H1 (cell line): ENCODE measurements around the gene HNRNPA1. TPM values are rescaled to one million over a fixed set of nuclear protein-coding genes. Genes with fewer than 3 reads are reported as not detected.

Experiments
- CTCF ChIA-PET: fragments of 300-600 bp; sonication (Branson Sonifier 250); formaldehyde crosslinking; loops from one replicate; lab custom pipeline; 2021; ENCODE audit not compliant: partially characterized antibody; lab: Charles Lee
- POLR2A ChIA-PET: fragments of 300-600 bp; sonication (Branson Sonifier 250); formaldehyde crosslinking; loops from one replicate; lab custom pipeline; 2021; ENCODE audit warnings: inconsistent platforms; ENCODE audit not compliant: partially characterized antibody; lab: Charles Lee
- DNase-seq, 2 experiments: peaks; one replicate each; pipeline versions ENCODE4 v3.0.0 to v3.0.0-alpha.2; 2010 to 2022; ENCODE audit warnings: low spot score in 2 of 2, low read depth in 1 of 2, mixed read lengths in 1 of 2
- FAIRE-seq: peaks from 2 replicates; lab custom pipeline; 2011; peaks lifted over from hg19 to GRCh38; lab: Jason Lieb, UNC
- H2AFZ ChIP-seq: 2 replicates; pipeline ENCODE4 v1.8.1; 2012; ENCODE audit warnings: low read length, inconsistent platforms
- H2AK5ac ChIP-seq: 2 replicates; pipeline ENCODE4 v1.6.1; 2013; ENCODE audit warnings: low read depth, low read length
- H2BK120ac ChIP-seq: replicated peaks from 2 replicates; pipeline ENCODE3; 2013; ENCODE audit warnings: low read depth, low read length, inconsistent platforms
- H2BK12ac ChIP-seq: 2 replicates; pipeline ENCODE4 v1.6.1; 2013; ENCODE audit warnings: low read depth, low read length
- H2BK15ac ChIP-seq: 2 replicates; pipeline ENCODE4 v1.6.1; 2013; ENCODE audit warnings: low read length
- H2BK20ac ChIP-seq: 2 replicates; pipeline ENCODE4 v1.6.1; 2013; ENCODE audit warnings: low read length
- H2BK5ac ChIP-seq: 2 replicates; pipeline ENCODE4 v1.6.1; 2013; ENCODE audit warnings: low read depth, low read length
- H3K14ac ChIP-seq: 2 replicates; pipeline ENCODE4 v1.6.1; 2013; ENCODE audit warnings: inconsistent platforms; ENCODE audit not compliant: insufficient read length
- H3K18ac ChIP-seq: 2 replicates; pipeline ENCODE4 v1.6.1; 2013; ENCODE audit warnings: low read length; ENCODE audit errors: extremely low read depth
- H3K23ac ChIP-seq: 2 replicates; pipeline ENCODE4 v1.6.1; 2013; ENCODE audit warnings: inconsistent platforms; ENCODE audit not compliant: insufficient read length
- H3K23me2 ChIP-seq: 2 replicates; pipeline ENCODE4 v1.6.1; 2013; ENCODE audit warnings: low read depth, low read length
- H3K27ac ChIP-seq: 2 replicates; pipeline ENCODE4 v1.6.1; 2011; ENCODE audit warnings: low read depth, low read length, inconsistent platforms
- H3K27me3 ChIP-seq, 4 experiments: replicated peaks in 1 of 4; 1 replicate in 1 of 4; 2 replicates in 3 of 4; pipeline versions ENCODE4 v1.6.1 to v1.8.1; 2011 to 2013; ENCODE audit warnings: low read length in 3 of 4, mild to moderate bottlenecking in 3 of 4, inconsistent platforms in 2 of 4, mixed read lengths in 2 of 4, moderate library complexity in 1 of 4; ENCODE audit not compliant: control insufficient read depth in 3 of 4, insufficient read depth in 3 of 4; ENCODE audit errors: extremely low read depth in 1 of 4
- H3K36me3 ChIP-seq, 4 experiments: 2 replicates each; pipeline versions ENCODE4 v1.6.1 to v1.8.1; 2011 to 2013; ENCODE audit warnings: mild to moderate bottlenecking in 4 of 4, low read length in 3 of 4, moderate library complexity in 2 of 4, control low read depth in 1 of 4, inconsistent platforms in 1 of 4; ENCODE audit not compliant: insufficient read depth in 4 of 4, control insufficient read depth in 2 of 4
- H3K4ac ChIP-seq: replicated peaks from 2 replicates; pipeline ENCODE3; 2013; ENCODE audit warnings: low read length, low read depth, mixed read lengths, inconsistent platforms; ENCODE audit not compliant: insufficient read length
- H3K4me1 ChIP-seq, 4 experiments: replicated peaks in 1 of 4; 1 replicate in 1 of 4; 2 replicates in 3 of 4; pipeline versions ENCODE4 v1.6.1 to v1.8.1; 2011 to 2013; ENCODE audit warnings: low read length in 3 of 4, inconsistent platforms in 2 of 4, mixed read lengths in 1 of 4; ENCODE audit not compliant: insufficient read depth in 4 of 4, control insufficient read depth in 3 of 4
- H3K4me2 ChIP-seq, 2 experiments: 2 replicates each; pipeline versions ENCODE4 v1.6.1 to v1.8.1; 2011 to 2013; ENCODE audit warnings: low read depth in 2 of 2, low read length in 2 of 2, control low read depth in 1 of 2, inconsistent platforms in 1 of 2, mild to moderate bottlenecking in 1 of 2; ENCODE audit not compliant: insufficient read depth in 1 of 2
- H3K4me3 ChIP-seq, 4 experiments: fragments of 200-600, 300-600 bp in 1 of 4; sonication (generic), shearing (Covaris generic), sonication (Bioruptor Twin) in 1 of 4; 2 replicates each; pipeline versions ENCODE4 v1.5.1 to v1.8.1; 2011 to 2016; ENCODE audit warnings: low read length in 4 of 4, low read depth in 3 of 4, control low read depth in 2 of 4, inconsistent platforms in 2 of 4, mild to moderate bottlenecking in 2 of 4, mixed read lengths in 1 of 4, moderate library complexity in 1 of 4; ENCODE audit not compliant: insufficient read depth in 2 of 4; ENCODE audit errors: extremely low read depth in 1 of 4
- H3K56ac ChIP-seq: replicated peaks from 2 replicates; pipeline ENCODE3; 2013; ENCODE audit warnings: low read depth, mild to moderate bottlenecking, mixed read lengths, low read length, inconsistent platforms; ENCODE audit not compliant: insufficient read length
- H3K79me1 ChIP-seq: 2 replicates; pipeline ENCODE4 v1.6.1; 2013; ENCODE audit warnings: low read depth, low read length, control low read depth
- H3K79me2 ChIP-seq, 2 experiments: 2 replicates each; pipeline versions ENCODE4 v1.6.1 to v1.8.1; 2012 to 2013; ENCODE audit warnings: low read length in 2 of 2, mild to moderate bottlenecking in 2 of 2, inconsistent platforms in 1 of 2; ENCODE audit not compliant: insufficient read depth in 2 of 2, control insufficient read depth in 1 of 2
- H3K9ac ChIP-seq, 4 experiments: replicated peaks in 1 of 4; 1 replicate in 1 of 4; 2 replicates in 3 of 4; pipeline versions ENCODE4 v1.6.1 to v1.8.1; 2011 to 2013; ENCODE audit warnings: low read depth in 3 of 4, low read length in 3 of 4, control low read depth in 2 of 4, mild to moderate bottlenecking in 2 of 4, moderate library complexity in 2 of 4, inconsistent platforms in 1 of 4; ENCODE audit errors: extremely low read depth in 1 of 4
- H3K9me3 ChIP-seq, 2 experiments: 2 replicates each; pipeline versions ENCODE4 v1.6.1 to v1.8.1; 2012 to 2013; ENCODE audit warnings: mild to moderate bottlenecking in 2 of 2, moderate library complexity in 2 of 2, control low read depth in 1 of 2, inconsistent platforms in 1 of 2, low read depth in 1 of 2, low read length in 1 of 2, mixed read lengths in 1 of 2; ENCODE audit not compliant: insufficient read depth in 2 of 2
- H4K20me1 ChIP-seq, 2 experiments: replicated peaks in 1 of 2; 2 replicates each; pipeline versions ENCODE3 to v1.8.1; 2011 to 2013; ENCODE audit warnings: inconsistent platforms in 2 of 2, low read length in 2 of 2, mild to moderate bottlenecking in 1 of 2; ENCODE audit not compliant: insufficient read depth in 2 of 2, control insufficient read depth in 1 of 2
- H4K5ac ChIP-seq: 2 replicates; pipeline ENCODE4 v1.6.1; 2013; ENCODE audit warnings: low read length, low read depth, mixed read lengths, inconsistent platforms; ENCODE audit not compliant: insufficient read length
- H4K8ac ChIP-seq: 2 replicates; pipeline ENCODE4 v1.8.0; 2013; ENCODE audit warnings: mild to moderate bottlenecking, moderate library complexity, low read length, inconsistent platforms; ENCODE audit not compliant: insufficient read depth; ENCODE audit errors: extremely low read depth
- H4K91ac ChIP-seq: replicated peaks from 2 replicates; pipeline ENCODE3; 2013; ENCODE audit warnings: low read length, mixed read lengths, inconsistent platforms; ENCODE audit not compliant: insufficient read length
- BACH1 ChIP-seq: IDR thresholded peaks from 2 replicates; pipeline ENCODE4 v1.6.1; 2012; ENCODE audit warnings: low read length, improper control_type of control experiment
- BRCA1 ChIP-seq: IDR thresholded peaks from 2 replicates; pipeline ENCODE4 v1.6.1; 2012; ENCODE audit warnings: low read depth, low read length, improper control_type of control experiment
- CBX5 ChIP-seq: fragments of 300-800, 300-1000 bp; sonication (generic); IDR thresholded peaks from 2 replicates; pipeline ENCODE4 v1.7.1; 2016; ENCODE audit warnings: antibody characterized with exemption, low read length, low read depth
- GTF2F1 ChIP-seq: IDR thresholded peaks from 2 replicates; pipeline ENCODE4 v1.6.1; 2012; ENCODE audit warnings: low read depth, low read length, improper control_type of control experiment, borderline replicate concordance
- HDAC6 ChIP-seq: IDR thresholded peaks from one replicate; pipeline ENCODE4 v1.7.1; 2012; ENCODE audit warnings: low read depth, mild to moderate bottlenecking, inconsistent platforms, low read length, moderate library complexity
- PHF8 ChIP-seq: fragments of 200-600 bp; sonication (generic); conservative IDR thresholded peaks from 2 replicates; pipeline ENCODE4 v1.7.1; 2012; ENCODE audit warnings: low read depth, mild to moderate bottlenecking, inconsistent platforms, low read length, moderate library complexity
- RFX5 ChIP-seq: IDR thresholded peaks from 2 replicates; pipeline ENCODE4 v1.6.1; 2011; ENCODE audit warnings: low read depth, low read length, improper control_type of control experiment, borderline replicate concordance
- SIN3A ChIP-seq, 2 experiments: IDR thresholded peaks in 1 of 2; conservative IDR thresholded peaks in 1 of 2; 2 replicates each; pipeline ENCODE4 v1.6.1; 2011 to 2012; ENCODE audit warnings: low read length in 2 of 2, improper control_type of control experiment in 1 of 2, low read depth in 1 of 2, mild to moderate bottlenecking in 1 of 2
- WGBS, 2 experiments: shearing (Covaris generic) in 1 of 2; methylation state at CpG; one replicate each; pipeline versions ENCODE4 v1.1.6 to v1.1.7; 2013 to 2015; ENCODE audit warnings: low lambda C conversion rate in 2 of 2, mixed read lengths in 2 of 2, inconsistent platforms in 1 of 2, low coverage in 1 of 2, missing lambda C conversion rate in 1 of 2; ENCODE audit not compliant: insufficient replicate concordance in 2 of 2, insufficient coverage in 1 of 2, insufficient read length in 1 of 2; ENCODE audit errors: extremely low coverage in 1 of 2, missing lambda C conversion rate in 1 of 2; 5-methylcytosine and 5-hydroxymethylcytosine counted together
- polyA plus RNA-seq, 7 experiments: library from polyadenylated mRNA; depleted of rRNA in 3 of 7; stranded (reverse) in 5 of 7; unstranded in 2 of 7; fragments of >200 nt in 5 of 7; fragments of 200-250 nt in 2 of 7; gene quantifications; 1 replicate in 5 of 7; 2 replicates in 1 of 7; 4 replicates in 1 of 7; pipeline versions ENCODE4 v1.2.1 to v1.2.3, GENCODE V29; 2011 to 2013; ENCODE audit warnings: missing spikeins in 2 of 7, mixed read lengths in 2 of 7
- total RNA-seq: library from RNA; stranded (reverse); fragmentation: NEBNext Ultra II Directional; extraction: Animal tissue kit (Norgen Biotek cat#: 25700); gene quantifications from 2 replicates; pipeline ENCODE4 v1.2.1, GENCODE V29; 2021
- TF ChIP-seq, protein P1 (sequence below): IDR thresholded peaks from 2 replicates; pipeline ENCODE4 v1.6.1; 2011; ENCODE audit warnings: low read depth, mild to moderate bottlenecking, low read length; ENCODE audit not compliant: insufficient read depth

HNRNPA1 gene
- total and polyA plus RNA-seq, 2 of the 8 experiments (the other 6 are each of a cell fraction or from before 2014, with no cell fraction given) = 835 to 2,738 TPM

DNA sequence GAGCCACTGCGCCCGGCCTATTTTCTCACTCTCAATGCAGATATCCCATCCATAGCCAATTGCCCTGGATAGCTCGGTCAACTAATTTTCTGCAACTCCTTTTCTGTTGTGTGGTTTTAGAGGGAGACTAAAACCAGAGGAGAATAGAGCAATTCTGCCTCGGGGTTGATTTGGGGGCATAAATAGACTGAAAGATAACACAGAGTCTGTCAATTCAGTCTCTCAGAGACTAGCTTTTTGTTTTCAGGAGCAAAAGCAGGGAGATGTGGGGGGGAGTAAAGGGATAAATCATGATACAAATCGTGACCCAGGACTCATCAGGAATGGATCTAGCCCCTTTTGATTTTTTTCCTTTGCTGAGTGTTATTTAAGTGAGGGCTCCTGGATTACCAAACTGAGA is 50.9 kb downstream of the HNRNPA1 start:
- Histone ChIP-seq H2AFZ (no peak overlapping the region), H3K4me3 (no peak overlapping the region), H2BK120ac (no peak overlapping the region), H2BK20ac (no peak overlapping the region), H3K27me3 (no peaks in the 10 kb centered on the region), H3K79me2 (no peaks in the 10 kb centered on the region; a peak in 2 of 4 replicates), H3K4me1 (peaks cover 0 to 9% (median 3%) of the 10 kb centered on the region in 4 experiments; a peak in 1 of 7 replicates), H4K8ac (no peak overlapping the region), H3K14ac (no peak overlapping the region), H3K9ac (no peak overlapping the region), H3K23me2 (no peaks in the 10 kb centered on the region; the same call in 1 of the 2 replicates), H2AK5ac (no peak overlapping the region), H3K4me2 (no peak overlapping the region), H3K18ac (no peak overlapping the region), H2BK5ac (no peak overlapping the region), H3K79me1 (no peaks in the 10 kb centered on the region; the same call in 1 of the 2 replicates), H3K56ac (no peak overlapping the region), H3K9me3 (no peaks in the 10 kb centered on the region), H4K20me1 (peaks cover 0 to 5% of the 10 kb centered on the region in 2 experiments), H3K36me3 (no peaks in the 10 kb centered on the region; a peak in 1 of 8 replicates), H2BK15ac (no peak overlapping the region), H4K91ac (no peak overlapping the region), H3K23ac (no peak overlapping the region), H3K4ac (no peak overlapping the region), H3K27ac (no peak overlapping the region), H2BK12ac (no peak overlapping the region), H4K5ac (no peak overlapping the region)
- 89% methylated on average over 5 of the region's 5 CpGs; no CpG with 5 or more reads in 1 of the 2 experiments for WGBS, 2 experiments
- FAIRE-seq = no peak
- TF ChIP-seq, protein P1, sequence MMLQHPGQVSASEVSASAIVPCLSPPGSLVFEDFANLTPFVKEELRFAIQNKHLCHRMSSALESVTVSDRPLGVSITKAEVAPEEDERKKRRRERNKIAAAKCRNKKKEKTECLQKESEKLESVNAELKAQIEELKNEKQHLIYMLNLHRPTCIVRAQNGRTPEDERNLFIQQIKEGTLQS = no peak
- TF ChIP-seq BRCA1 = no peak
- no peak for TF ChIP-seq PHF8
- no peak for TF ChIP-seq GTF2F1
- TF ChIP-seq RFX5 = no peak
- TF ChIP-seq HDAC6 = no peak
- no peak for TF ChIP-seq BACH1
- TF ChIP-seq CBX5 = no peak
- TF ChIP-seq SIN3A (conservative IDR thresholded peaks at IDR 0.05 in 1 of 2, IDR thresholded peaks at IDR 0.05 in 1 of 2; ENCODE audit: low read depth in 1 of 2, low read length in 2 of 2) = no peak
- no peak for DNase-seq
- ChIA-PET CTCF (interaction anchor here (0.7 to 34.6 kb wide), 6 partner anchors 20 to 80 kb away, joined by 3 to 618 read pairs (median 64); partner anchors contain the start of gene NFE2), POLR2A (interaction anchor here (1.1 to 16.2 kb wide), 9 partner anchors 7 to 107 kb away, joined by 3 to 166 read pairs (median 14); partner anchors contain the start of genes CBX5, COPZ1 and HNRNPA1)
